Loucy (cell line): ENCODE measurements around the gene NOX1.
A peak's percentile ranks its signal among the peaks of the same experiment; 100 is the strongest.

Experiments
- H2AFZ ChIP-seq: fragments of 200-600 bp; sonication (generic); 2 replicates; pipeline ENCODE4 v1.6.0; 2016; ENCODE audit warnings: antibody characterized with exemption, mild to moderate bottlenecking, low read length, moderate library complexity
- H3F3A ChIP-seq: fragments of 200-600 bp; 2 replicates; pipeline ENCODE4 v1.6.0; 2016; ENCODE audit warnings: antibody characterized with exemption, low read depth, mild to moderate bottlenecking
- H3K27me3 ChIP-seq: fragments of 200-600 bp; sonication (generic); 2 replicates; pipeline ENCODE4 v1.6.1; 2014; ENCODE audit warnings: low read length, mild to moderate bottlenecking; ENCODE audit not compliant: insufficient read depth, poor library complexity, severe bottlenecking
- H3K36me3 ChIP-seq: fragments of 200-600 bp; sonication (generic); 2 replicates; pipeline ENCODE4 v1.6.1; 2016; ENCODE audit warnings: low read length; ENCODE audit not compliant: insufficient read depth
- H3K4me1 ChIP-seq: fragments of 200-600 bp; sonication (generic); 2 replicates; pipeline ENCODE4 v1.5.1; 2014; ENCODE audit warnings: low read length, mild to moderate bottlenecking; ENCODE audit not compliant: insufficient read depth, poor library complexity, severe bottlenecking
- H3K4me2 ChIP-seq: fragments of 200-600 bp; sonication (generic); 2 replicates; pipeline ENCODE4 v1.6.0; 2014; ENCODE audit warnings: antibody characterized with exemption, low read length, low read depth, mild to moderate bottlenecking; ENCODE audit not compliant: poor library complexity, severe bottlenecking
- H3K4me3 ChIP-seq: fragments of 200-600 bp; sonication (generic); 2 replicates; pipeline ENCODE4 v1.5.1; 2014; ENCODE audit warnings: low read length, mild to moderate bottlenecking, mixed read lengths; ENCODE audit not compliant: poor library complexity, severe bottlenecking
- H3K79me2 ChIP-seq: fragments of 200-600 bp; sonication (generic); 2 replicates; pipeline ENCODE4 v1.6.1; 2014; ENCODE audit warnings: low read length; ENCODE audit not compliant: insufficient read depth
- H3K9ac ChIP-seq: fragments of 200-600 bp; sonication (generic); 2 replicates; pipeline ENCODE4 v1.6.0; 2014; ENCODE audit warnings: mild to moderate bottlenecking, low read depth, low read length, moderate library complexity; ENCODE audit not compliant: poor library complexity, severe bottlenecking
- H3K9me2 ChIP-seq: fragments of 200-600 bp; sonication (generic); replicated peaks from 2 replicates; pipeline ENCODE4 v1.6.1; 2016; ENCODE audit warnings: low read depth, low read length, mixed read lengths
- H3K9me3 ChIP-seq: fragments of 200-600 bp; sonication (generic); 2 replicates; pipeline ENCODE4 v1.6.1; 2014; ENCODE audit warnings: mild to moderate bottlenecking, antibody characterized with exemption, low read length, low read depth; ENCODE audit not compliant: insufficient read depth
- H4K20me1 ChIP-seq: fragments of 200-600 bp; sonication (generic); 2 replicates; pipeline ENCODE4 v1.6.0; 2014; ENCODE audit warnings: antibody characterized with exemption, low read length, mild to moderate bottlenecking; ENCODE audit not compliant: insufficient read depth, poor library complexity, severe bottlenecking
- EZH2phosphoT487 ChIP-seq: fragments of 200-600 bp; IDR thresholded peaks from 2 replicates; pipeline ENCODE4 v1.6.1; 2018; ENCODE audit warnings: antibody characterized with exemption, mild to moderate bottlenecking, moderate library complexity, borderline replicate concordance
- TF ChIP-seq, protein P1 (sequence below): fragments of 200-600 bp; sonication (generic); conservative IDR thresholded peaks from 2 replicates; pipeline ENCODE4 v1.5.1; 2014; ENCODE audit warnings: mild to moderate bottlenecking, antibody characterized with exemption, low read length

The NOX1 gene

GRCh38 chrX:100895365-100896075 is 21.4 kb upstream of the NOX1 start:
- H3F3A ChIP-seq: no peaks in the 10 kb centered on the region
- no peak overlapping the region for H3K4me3 ChIP-seq
- H3K4me1 ChIP-seq: no peaks in the 10 kb centered on the region
- H3K9ac ChIP-seq: no peak overlapping the region
- TF ChIP-seq EZH2phosphoT487: no peak
- TF ChIP-seq, protein P1, sequence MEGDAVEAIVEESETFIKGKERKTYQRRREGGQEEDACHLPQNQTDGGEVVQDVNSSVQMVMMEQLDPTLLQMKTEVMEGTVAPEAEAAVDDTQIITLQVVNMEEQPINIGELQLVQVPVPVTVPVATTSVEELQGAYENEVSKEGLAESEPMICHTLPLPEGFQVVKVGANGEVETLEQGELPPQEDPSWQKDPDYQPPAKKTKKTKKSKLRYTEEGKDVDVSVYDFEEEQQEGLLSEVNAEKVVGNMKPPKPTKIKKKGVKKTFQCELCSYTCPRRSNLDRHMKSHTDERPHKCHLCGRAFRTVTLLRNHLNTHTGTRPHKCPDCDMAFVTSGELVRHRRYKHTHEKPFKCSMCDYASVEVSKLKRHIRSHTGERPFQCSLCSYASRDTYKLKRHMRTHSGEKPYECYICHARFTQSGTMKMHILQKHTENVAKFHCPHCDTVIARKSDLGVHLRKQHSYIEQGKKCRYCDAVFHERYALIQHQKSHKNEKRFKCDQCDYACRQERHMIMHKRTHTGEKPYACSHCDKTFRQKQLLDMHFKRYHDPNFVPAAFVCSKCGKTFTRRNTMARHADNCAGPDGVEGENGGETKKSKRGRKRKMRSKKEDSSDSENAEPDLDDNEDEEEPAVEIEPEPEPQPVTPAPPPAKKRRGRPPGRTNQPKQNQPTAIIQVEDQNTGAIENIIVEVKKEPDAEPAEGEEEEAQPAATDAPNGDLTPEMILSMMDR: peak; percentile 58
- no peaks in the 10 kb centered on the region for H3K79me2 ChIP-seq
- H3K36me3 ChIP-seq: no peaks in the 10 kb centered on the region
- H2AFZ ChIP-seq: no peak overlapping the region
- no peaks in the 10 kb centered on the region for H3K9me3 ChIP-seq
- no peaks in the 10 kb centered on the region for H3K9me2 ChIP-seq
- no peak overlapping the region for H3K4me2 ChIP-seq
- no peaks in the 10 kb centered on the region for H3K27me3 ChIP-seq
- H4K20me1 ChIP-seq: no peaks in the 10 kb centered on the region

DNA sequence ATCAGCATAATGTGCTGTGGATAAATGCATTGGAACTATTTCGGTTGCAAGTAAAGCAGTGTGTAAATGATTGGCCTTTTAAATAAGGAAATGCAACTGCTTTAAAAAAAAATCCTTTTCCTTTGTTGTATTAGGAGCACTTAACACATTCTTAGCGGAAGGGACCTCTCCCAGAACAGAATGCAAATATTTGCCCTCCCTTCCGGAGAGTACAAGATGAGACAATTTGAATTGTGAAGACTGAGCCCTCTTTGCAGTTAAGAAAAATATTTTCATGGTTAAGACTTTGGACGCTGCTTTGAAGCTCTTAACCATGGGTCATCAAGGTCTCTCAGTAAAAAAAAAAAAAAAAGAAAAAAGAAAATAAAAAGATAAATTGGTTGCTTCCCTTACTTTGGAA is 9.5 kb upstream of the NOX1 start:
- H3K9me3 ChIP-seq: no peaks in the 10 kb centered on the region
- H3K79me2 ChIP-seq: no peaks in the 10 kb centered on the region
- H3K9ac ChIP-seq: no peak overlapping the region
- H3K27me3 ChIP-seq: no peaks in the 10 kb centered on the region
- H4K20me1 ChIP-seq: no peaks in the 10 kb centered on the region
- H3K9me2 ChIP-seq: no peaks in the 10 kb centered on the region
- TF ChIP-seq, protein P1: no peak
- TF ChIP-seq EZH2phosphoT487: no peak
- no peaks in the 10 kb centered on the region for H3K4me1 ChIP-seq
- no peaks in the 10 kb centered on the region for H3K36me3 ChIP-seq
- H3K4me3 ChIP-seq: no peak overlapping the region
- H3F3A ChIP-seq: no peaks in the 10 kb centered on the region
- H3K4me2 ChIP-seq: no peak overlapping the region
- H2AFZ ChIP-seq: no peak overlapping the region

DNA sequence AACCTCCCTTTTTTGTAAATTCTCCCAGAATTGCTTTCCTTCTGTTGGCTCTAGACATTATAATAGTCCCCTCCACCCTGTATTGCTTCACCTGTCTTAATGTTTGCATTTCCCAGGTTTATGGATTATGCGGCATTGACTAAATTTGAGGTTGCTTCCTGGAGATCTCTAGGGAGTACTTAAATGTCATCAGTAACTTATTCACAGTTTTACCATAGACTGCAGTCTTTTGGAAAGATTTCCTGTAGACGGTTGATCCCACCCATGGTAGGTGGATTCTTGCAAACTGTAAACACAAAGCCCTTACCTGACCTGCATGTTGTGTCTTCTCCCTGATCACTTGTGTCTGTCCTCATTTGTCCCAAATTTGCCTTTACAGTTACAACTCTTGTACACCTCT is 6.2 kb upstream of the NOX1 start:
- Histone ChIP-seq H3K4me3 (no peak overlapping the region), H3K27me3 (no peaks in the 10 kb centered on the region), H3K4me2 (no peak overlapping the region), H3K79me2 (no peaks in the 10 kb centered on the region), H3K36me3 (no peaks in the 10 kb centered on the region), H3K9me2 (no peaks in the 10 kb centered on the region), H3K4me1 (no peaks in the 10 kb centered on the region), H3K9me3 (no peaks in the 10 kb centered on the region), H3F3A (no peaks in the 10 kb centered on the region), H2AFZ (no peak overlapping the region), H3K9ac (no peak overlapping the region), H4K20me1 (no peaks in the 10 kb centered on the region)
- TF ChIP-seq, protein P1: no peak
- no peak for TF ChIP-seq EZH2phosphoT487
